DOHH2 (cell line): ENCODE results near the gene PRDM16.

Experiments used
- EZH2phosphoT487 ChIP-seq: fragments of 200-600 bp; sonication (generic); IDR thresholded peaks from 2 replicates; pipeline ENCODE4 v1.6.1; 2017; ENCODE audit warnings: borderline replicate concordance, mild to moderate bottlenecking, antibody characterized with exemption, low read length, moderate library complexity, mixed read lengths
- TF ChIP-seq, protein P1 (sequence below): fragments of 200-600 bp; sonication (generic); IDR thresholded peaks from one replicate; pipeline ENCODE4 v1.5.1; 2014; ENCODE audit warnings: antibody characterized with exemption, mild to moderate bottlenecking, low read depth, low read length; ENCODE audit not compliant: poor library complexity, severe bottlenecking

DNA sequence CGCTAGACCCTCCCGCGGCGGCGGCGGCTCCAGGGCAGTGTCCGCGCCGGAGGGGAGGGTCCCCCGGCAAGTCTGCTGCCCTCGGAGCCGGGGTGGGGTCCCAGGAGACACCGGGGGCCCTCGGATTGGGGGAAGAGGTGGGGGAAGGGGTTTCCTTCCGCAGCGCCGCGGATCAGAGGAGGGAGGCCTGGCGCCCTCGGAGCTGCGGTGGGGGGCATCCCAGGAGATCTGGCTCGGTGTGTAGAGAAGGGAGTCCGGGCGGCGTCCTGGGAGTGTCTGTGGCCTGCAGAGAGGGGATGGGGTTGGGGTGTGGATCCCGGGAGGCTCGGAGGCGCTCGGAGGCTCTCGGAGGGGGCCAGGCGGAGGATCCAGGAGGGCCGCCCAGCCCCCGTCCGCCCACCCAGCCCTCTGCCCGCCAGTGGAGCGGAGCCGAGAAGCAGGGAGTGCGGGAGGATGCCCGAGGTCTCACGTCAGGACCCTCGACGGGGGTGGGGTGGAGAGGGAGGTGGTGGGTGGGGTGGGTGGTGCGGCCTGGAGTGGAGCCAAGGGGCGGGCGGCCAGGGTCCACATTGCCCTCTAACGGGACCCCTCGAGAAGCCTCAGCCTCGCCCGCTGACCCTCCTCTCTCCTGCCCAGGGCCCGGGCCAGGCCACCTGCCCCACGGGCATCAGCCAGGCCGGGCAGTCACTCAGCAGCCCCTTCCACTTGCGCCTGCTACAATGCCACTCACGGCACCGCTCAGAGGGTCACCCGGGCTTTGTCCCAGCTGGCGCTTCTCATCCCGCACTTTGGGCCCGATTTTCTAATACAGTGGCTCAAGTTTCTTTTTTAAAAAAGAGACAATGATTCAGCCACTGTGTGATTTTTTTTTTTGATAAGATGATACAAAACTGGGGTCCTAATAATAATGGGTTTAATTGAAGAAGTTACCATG is 325.3 kb downstream of the PRDM16 start:
- no peak for TF ChIP-seq EZH2phosphoT487
- TF ChIP-seq, protein P1, sequence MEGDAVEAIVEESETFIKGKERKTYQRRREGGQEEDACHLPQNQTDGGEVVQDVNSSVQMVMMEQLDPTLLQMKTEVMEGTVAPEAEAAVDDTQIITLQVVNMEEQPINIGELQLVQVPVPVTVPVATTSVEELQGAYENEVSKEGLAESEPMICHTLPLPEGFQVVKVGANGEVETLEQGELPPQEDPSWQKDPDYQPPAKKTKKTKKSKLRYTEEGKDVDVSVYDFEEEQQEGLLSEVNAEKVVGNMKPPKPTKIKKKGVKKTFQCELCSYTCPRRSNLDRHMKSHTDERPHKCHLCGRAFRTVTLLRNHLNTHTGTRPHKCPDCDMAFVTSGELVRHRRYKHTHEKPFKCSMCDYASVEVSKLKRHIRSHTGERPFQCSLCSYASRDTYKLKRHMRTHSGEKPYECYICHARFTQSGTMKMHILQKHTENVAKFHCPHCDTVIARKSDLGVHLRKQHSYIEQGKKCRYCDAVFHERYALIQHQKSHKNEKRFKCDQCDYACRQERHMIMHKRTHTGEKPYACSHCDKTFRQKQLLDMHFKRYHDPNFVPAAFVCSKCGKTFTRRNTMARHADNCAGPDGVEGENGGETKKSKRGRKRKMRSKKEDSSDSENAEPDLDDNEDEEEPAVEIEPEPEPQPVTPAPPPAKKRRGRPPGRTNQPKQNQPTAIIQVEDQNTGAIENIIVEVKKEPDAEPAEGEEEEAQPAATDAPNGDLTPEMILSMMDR, result no peak
